Peyer's patch (tissue), 4 donors: ENCODE data around the gene DAO. TPM values are rescaled to one million over a fixed set of nuclear protein-coding genes. Genes with fewer than 3 reads are reported as not detected.

Source experiments
- DNase-seq, 3 donors: peaks; one replicate each; pipeline ENCODE4 v3.0.0-alpha.2; 2017 to 2019
- H3K27ac ChIP-seq, 4 donors: fragments of 200-600 bp; sonication (generic); one replicate each; pipeline ENCODE4 v1.5.1; 2016 to 2019
- H3K27me3 ChIP-seq, 2 donors: fragments of 200-600 bp; sonication (generic); one replicate each; pipeline ENCODE4 v1.5.1; 2019
- H3K36me3 ChIP-seq, 3 donors: fragments of 200-600 bp; sonication (generic); one replicate each; pipeline ENCODE4 v1.5.1; 2016 to 2019
- H3K4me1 ChIP-seq, 4 donors: fragments of 200-600 bp; sonication (generic); one replicate each; pipeline ENCODE4 v1.5.1; 2016 to 2019
- H3K4me3 ChIP-seq, 4 donors: fragments of 200-600 bp; sonication (generic); 1 replicate in 3 of 4; 2 replicates in 1 of 4; pipeline ENCODE4 v1.5.1; 2016 to 2019; ENCODE audit warnings: mild to moderate bottlenecking in 1 of 4
- H3K9me3 ChIP-seq, 4 donors: fragments of 200-600 bp; sonication (generic); one replicate each; pipeline ENCODE4 v1.5.1; 2016 to 2019; ENCODE audit warnings: mild to moderate bottlenecking in 1 of 4
- POLR2A ChIP-seq, 2 donors: fragments of 450-650 bp; IDR thresholded peaks; one replicate each; pipeline ENCODE4 v1.5.1; 2017; ENCODE audit warnings: antibody characterized with exemption in 2 of 2, mild to moderate bottlenecking in 2 of 2, moderate library complexity in 2 of 2
- total RNA-seq, 4 donors: library from RNA; depleted of rRNA; stranded (reverse); fragments of >200 nt; gene quantifications; one replicate each; pipeline ENCODE4 v1.1.0, GENCODE V29; 2016
- TF ChIP-seq, protein P1 (sequence below), 6 experiments: fragments of 450-650 bp in 4 of 6; fragments of 200-600 bp in 2 of 6; sonication (generic) in 1 of 6; IDR thresholded peaks; one replicate each; pipeline ENCODE4 v1.5.1; 2017 to 2019; ENCODE audit warnings: antibody characterized with exemption in 6 of 6, mild to moderate bottlenecking in 3 of 6, moderate library complexity in 1 of 6

DAO gene
- total RNA-seq, 4 donors from 2014 or later: 1.2 TPM; not detected in 3

DNA sequence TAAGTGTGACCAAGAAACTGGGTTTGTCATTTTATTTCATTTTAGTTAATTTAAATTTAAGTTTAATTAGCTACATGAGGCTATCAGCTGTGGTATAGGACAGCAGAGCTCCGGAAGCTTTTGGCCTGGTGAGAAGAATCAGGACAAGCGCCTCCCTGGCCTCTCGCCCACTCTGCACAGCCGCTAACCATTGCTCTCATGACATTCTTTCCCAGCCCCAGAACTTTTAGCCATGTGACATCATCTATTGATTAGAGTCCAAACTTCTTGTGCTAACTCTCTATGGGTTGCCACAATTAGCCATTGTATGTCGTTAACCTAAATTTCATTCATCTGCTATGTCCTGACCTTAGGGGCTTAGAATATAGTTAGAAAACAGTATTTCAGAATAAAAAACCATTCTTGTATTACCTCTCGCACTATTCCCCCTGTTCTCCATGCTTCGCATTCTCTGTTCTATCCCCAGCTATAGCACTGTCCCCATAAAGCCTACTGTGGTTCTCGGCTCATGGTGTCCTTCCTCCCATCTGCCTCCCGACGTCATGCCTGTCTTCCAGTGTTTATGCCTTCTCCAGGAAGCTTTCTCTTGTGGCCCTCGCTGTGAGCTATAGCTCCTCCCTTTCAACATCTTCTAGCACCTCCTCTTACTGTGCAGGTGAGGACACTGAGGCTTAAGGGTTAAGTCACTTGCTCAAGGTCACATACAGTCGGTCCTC lies 46.0 kb upstream of the DAO start:
- H3K27me3 ChIP-seq: no peaks in the 10 kb centered on the region
- no peak for DNase-seq
- H3K4me3 ChIP-seq: no peak overlapping the region

DNA sequence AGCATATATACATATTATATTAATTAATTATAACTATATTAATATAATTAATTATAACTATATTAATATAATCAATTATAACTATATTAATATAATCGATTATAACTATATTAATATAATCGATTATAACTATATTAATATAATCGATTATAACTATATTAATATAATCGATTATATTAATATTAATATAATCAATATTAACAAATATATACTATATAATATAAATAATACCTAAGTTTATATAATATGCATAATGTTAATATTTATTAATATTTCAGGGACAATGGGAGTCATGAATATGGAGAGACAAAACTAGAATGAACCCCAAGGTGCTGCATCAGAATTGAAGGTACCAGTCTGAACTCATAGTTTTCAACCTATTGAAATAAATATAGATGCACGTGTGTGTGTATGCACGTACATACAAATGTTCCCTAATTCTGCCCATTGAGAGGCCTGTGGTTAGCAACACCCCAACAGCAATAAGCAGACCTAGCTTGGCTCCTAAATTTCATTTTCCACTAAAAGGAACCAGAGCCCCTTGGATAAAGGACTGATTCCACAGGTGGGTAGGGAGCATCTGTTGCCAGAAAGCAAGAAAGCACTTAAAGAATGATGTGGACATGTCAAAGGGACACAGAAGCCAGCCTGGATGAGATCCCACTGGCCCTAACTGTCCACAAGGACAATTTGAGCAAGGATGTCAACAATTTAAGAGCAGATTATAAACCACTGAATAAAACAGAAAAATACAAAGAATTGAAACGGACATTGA lies 43.8 kb upstream of the DAO start:
- Histone ChIP-seq H3K27ac (peak overlapping the region in 2 of 4 donors; percentile 3 to 79), H3K27me3 (no peaks in the 10 kb centered on the region), H3K36me3 (no peaks in the 10 kb centered on the region), H3K9me3 (no peaks in the 10 kb centered on the region), H3K4me1 (peaks cover 3 to 26% (median 7%) of the 10 kb centered on the region in 4 donors), H3K4me3 (no peak overlapping the region)
- TF ChIP-seq, protein P1, sequence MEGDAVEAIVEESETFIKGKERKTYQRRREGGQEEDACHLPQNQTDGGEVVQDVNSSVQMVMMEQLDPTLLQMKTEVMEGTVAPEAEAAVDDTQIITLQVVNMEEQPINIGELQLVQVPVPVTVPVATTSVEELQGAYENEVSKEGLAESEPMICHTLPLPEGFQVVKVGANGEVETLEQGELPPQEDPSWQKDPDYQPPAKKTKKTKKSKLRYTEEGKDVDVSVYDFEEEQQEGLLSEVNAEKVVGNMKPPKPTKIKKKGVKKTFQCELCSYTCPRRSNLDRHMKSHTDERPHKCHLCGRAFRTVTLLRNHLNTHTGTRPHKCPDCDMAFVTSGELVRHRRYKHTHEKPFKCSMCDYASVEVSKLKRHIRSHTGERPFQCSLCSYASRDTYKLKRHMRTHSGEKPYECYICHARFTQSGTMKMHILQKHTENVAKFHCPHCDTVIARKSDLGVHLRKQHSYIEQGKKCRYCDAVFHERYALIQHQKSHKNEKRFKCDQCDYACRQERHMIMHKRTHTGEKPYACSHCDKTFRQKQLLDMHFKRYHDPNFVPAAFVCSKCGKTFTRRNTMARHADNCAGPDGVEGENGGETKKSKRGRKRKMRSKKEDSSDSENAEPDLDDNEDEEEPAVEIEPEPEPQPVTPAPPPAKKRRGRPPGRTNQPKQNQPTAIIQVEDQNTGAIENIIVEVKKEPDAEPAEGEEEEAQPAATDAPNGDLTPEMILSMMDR (IDR thresholded peaks at IDR 0.05): no peak
- no peak for TF ChIP-seq POLR2A (IDR thresholded peaks at IDR 0.05)
- no peak for DNase-seq

More for the DNA sequence above, 46.0 kb upstream of the DAO start:
- Histone ChIP-seq H3K36me3 (no peaks in the 10 kb centered on the region), H3K9me3 (no peaks in the 10 kb centered on the region), H3K4me1 (peaks cover 3 to 11% (median 7%) of the 10 kb centered on the region in 4 donors), H3K27ac (peak overlapping the region; percentile 44 to 81 (median 63))
- TF ChIP-seq, protein P1 (IDR thresholded peaks at IDR 0.05): no peak
- TF ChIP-seq POLR2A (IDR thresholded peaks at IDR 0.05): no peak

DNA sequence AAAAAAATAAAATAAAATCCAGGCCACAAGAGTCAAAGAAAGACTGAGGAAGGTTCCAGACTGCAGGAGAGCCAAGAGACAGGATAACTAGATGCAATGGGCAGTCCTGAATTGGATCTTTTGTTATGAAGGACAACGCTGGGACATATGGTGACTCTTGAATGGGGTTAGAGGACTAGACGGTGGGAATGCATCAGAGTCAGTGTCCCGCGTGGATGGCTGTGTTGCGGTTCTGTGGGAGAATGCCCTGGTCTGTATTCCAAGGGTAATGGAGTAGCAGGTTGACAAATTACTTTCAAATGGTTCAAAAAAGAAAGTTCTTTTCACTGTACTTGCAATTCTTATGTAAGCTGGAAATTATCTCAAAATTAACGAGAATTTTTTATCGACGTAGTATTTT lies 42.7 kb upstream of the DAO start:
- no peaks in the 10 kb centered on the region for H3K36me3 ChIP-seq
- peak overlapping the region in 2 of 4 donors; percentile 74 to 79 for H3K27ac ChIP-seq
- H3K9me3 ChIP-seq: no peaks in the 10 kb centered on the region
- TF ChIP-seq POLR2A (IDR thresholded peaks at IDR 0.05): no peak
- TF ChIP-seq, protein P1 (IDR thresholded peaks at IDR 0.05): no peak
- H3K4me3 ChIP-seq: no peak overlapping the region
- H3K4me1 ChIP-seq: peaks cover 2 to 22% (median 3%) of the 10 kb centered on the region in 4 donors
- H3K27me3 ChIP-seq: no peaks in the 10 kb centered on the region
- DNase-seq: no peak

DNA sequence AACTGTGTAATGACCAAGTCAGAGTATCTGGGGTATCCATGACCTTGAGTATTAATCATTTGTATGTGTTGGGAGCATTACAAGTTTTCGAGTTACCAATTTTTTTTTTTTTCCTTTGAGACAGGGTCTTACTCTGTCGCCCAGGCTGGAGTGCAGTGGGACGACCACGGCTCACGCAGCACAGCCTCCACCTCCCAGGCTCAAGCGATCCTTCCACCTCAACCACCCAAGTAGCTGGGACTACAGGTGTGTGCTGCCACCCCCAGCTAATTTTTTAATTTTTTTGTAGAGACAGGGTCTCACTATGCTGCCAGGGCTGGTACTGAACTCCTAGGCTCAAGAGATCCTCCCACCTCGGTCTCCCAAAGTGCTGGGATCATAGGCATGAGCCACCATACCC lies 42.2 kb upstream of the DAO start:
- Histone ChIP-seq H3K4me1 (peaks cover 0 to 18% (median 2%) of the 10 kb centered on the region in 4 donors), H3K27me3 (no peaks in the 10 kb centered on the region), H3K4me3 (no peak overlapping the region), H3K9me3 (no peaks in the 10 kb centered on the region), H3K36me3 (no peaks in the 10 kb centered on the region), H3K27ac (peak overlapping the region; percentile 51 to 79 (median 64))
- DNase-seq: no peak
- TF ChIP-seq, protein P1 (IDR thresholded peaks at IDR 0.05): no peak
- TF ChIP-seq POLR2A (IDR thresholded peaks at IDR 0.05): no peak

DNA sequence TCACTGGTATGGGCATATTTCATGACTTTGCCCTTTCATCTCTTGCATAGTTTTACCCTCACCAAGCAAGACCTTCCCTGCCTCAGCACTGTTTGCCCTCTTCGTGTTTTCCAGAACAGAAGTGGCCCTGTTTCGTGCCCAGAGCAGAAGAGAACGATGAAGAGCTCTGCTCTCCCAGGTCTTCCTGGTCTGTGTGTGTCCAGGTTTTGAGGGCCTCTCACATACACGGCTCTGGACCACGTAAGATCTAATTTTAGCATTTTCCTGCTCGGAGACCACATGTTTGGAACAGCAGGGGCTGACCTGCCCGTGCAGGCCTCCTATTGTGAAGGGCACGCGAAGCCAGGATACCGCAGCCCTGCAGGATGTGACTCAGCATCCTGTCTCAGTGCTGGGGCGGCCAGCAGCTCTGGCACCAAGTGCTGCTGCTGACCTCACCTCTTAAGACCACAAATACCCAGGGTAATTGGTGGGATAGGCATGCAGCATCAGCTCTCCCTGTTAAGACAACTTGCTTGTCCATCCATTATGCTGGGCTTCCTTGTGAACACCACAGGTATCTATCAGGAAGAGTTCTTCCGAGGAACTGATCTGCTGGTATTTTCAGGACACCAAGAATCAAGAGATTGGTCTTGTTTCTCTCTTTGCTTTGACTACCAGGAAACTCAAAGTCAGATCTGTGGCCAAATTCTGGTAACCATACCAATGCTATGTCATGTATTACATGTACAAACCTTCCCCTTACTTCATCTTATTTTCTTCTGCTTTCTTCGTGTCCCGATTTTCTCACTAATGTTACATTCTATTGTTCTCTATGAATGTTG lies 41.5 kb upstream of the DAO start:
- TF ChIP-seq POLR2A (IDR thresholded peaks at IDR 0.05): peak in 1 of 2 donors; percentile 44
- TF ChIP-seq, protein P1 (IDR thresholded peaks at IDR 0.05): no peak
- Histone ChIP-seq H3K27me3 (no peaks in the 10 kb centered on the region), H3K27ac (peak overlapping the region; percentile 51 to 79 (median 64)), H3K4me1 (peaks cover 0 to 18% (median 2%) of the 10 kb centered on the region in 4 donors), H3K36me3 (peaks cover 0 to 6% (median 0%) of the 10 kb centered on the region in 3 donors), H3K9me3 (no peaks in the 10 kb centered on the region), H3K4me3 (no peak overlapping the region)
- DNase-seq: peak in 2 of 3 donors; percentile 72 to 89
